Suppressor macrophage treated with lipopolysaccharide for 4 hours (primary cell): Measurements from ENCODE around the gene CFAP251.

ENCODE experiments used
- DNase-seq: peaks from one replicate; pipeline ENCODE4 v3.0.0-alpha.2; 2020

Gene CFAP251

DNA sequence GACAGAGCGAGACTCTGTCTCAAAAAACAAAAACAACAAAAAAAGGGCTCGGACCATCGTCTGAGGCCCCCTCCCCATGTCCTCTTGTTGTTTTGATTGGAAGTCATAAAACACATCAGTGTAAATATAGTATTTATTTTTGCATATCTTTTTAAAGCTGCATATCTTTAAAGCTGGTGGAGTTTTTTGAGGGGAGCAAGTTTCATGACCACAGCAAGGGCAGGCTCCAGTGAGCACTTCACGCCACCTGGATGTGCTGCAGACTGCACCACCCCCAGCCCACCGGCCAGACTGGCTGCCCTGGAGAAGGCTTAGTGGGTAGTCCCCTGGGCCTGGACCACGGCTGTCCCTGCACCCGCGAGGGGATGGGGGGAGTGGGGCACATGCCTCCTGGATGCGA is 91.3 kb downstream of the CFAP251 start:
- no peak for DNase-seq

DNA sequence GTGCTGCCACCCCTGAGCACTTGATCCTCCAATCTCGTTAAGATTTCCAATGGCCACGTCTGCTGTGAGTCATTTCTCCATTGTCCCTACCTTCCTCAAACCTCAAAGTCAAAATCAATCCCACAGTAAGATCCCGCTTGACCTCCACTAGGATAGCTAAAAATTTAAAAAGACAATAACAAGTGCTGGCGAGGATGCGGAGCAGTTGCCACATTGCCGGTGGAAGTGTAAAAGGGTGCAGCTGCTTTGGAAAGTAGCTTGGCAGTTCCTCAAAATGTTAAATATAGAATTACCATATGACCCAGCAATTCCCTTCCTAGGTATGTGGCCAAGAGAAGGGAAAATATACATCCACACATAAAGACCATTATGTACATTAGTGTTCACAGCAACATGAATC is 93.8 kb downstream of the CFAP251 start:
- peak; percentile 9 for DNase-seq

DNA sequence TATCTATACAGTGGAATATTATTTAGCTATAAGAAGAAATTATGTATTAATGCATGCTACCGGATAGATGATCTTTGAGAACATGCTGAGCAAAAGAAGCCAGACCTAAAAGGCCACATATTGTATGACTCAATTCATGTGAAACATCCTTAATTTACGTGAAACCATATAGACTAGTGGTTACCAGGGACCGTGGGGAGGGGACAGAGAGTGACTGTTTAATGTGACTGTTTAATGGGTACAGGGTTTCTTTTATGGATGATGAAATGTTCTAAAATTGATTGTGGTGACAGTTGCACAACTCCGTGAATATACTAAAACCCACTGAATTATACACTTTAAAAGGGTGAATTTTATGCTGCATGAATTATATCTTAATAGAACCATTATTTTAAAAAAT is 94.7 kb downstream of the CFAP251 start:
- DNase-seq = peak; percentile 34

DNA sequence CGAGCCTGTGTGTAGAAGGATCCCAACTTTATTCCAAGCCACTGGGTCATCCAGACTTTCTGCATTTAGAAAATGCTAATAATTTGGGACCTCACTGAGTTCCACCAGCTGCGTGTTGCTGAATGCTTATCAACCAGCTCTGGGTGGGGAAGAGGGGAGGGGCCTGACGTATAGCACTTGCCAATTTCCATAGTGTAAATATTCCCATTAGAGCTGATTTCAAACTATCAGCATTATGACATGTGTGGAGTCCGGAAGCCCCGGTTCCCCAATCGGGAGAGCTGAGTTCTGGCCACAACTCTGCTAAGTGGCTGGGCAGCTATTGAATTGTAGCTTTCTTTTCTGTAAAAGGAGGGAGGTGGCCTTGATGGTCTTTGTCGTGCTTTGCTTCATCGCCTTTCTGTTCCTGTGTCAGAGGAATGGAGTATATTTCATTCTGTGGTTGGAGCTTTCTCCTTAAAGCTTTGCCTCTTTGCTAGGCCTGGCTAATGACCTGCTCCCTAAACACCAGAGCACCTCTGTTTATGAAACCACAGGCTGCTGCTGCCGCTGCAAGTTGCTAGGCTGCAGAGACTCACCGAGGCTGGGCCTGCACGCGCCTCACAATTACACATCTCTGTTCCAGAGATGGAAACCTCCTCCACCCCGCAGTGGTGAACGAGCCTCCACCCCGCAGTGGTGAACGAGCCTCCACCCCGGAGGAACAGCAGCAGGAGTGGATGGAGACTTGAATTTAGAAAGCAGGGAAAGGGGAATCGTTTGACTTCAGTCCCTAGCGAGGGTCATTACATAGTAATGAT is 95.6 kb downstream of the CFAP251 start:
- DNase-seq = no peak

DNA sequence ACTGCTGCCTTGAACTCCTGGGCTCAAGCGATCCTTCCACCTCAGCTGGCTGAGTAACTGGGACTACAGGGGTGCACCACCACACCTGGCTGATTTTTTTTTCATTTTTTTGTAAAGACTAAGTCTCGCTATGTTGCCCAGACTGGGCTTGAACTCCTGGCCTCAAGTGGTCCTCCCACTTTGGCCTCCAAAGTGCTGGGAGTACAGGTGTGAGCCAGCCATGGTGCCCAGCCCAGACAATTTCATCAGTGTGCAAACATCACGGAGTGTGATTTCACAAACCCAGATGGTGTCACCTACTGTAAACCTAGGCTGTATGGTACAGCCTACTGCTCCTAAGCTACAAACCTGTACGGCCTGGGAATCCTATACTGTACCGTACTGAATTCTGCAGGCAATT is 96.4 kb downstream of the CFAP251 start:
- DNase-seq = no peak

DNA sequence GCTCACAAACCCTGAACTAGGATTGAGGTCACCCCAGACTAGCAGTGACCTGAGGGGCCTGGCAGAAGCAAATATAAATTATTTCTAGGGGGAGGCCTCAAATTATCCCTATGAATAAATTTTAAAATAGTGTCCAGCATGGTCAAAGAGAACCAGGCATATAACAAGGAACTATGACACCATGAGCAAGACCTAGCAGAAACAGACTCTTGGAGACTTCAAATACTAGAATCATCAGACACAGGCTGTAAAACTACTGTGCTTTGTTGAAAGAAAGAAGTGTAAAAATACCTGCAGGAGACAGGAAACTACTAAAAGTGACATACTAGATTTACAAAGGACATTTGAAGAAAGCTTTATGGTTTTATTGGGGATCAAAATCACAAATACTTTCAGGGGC is 100.1 kb downstream of the CFAP251 start:
- no peak for DNase-seq

DNA sequence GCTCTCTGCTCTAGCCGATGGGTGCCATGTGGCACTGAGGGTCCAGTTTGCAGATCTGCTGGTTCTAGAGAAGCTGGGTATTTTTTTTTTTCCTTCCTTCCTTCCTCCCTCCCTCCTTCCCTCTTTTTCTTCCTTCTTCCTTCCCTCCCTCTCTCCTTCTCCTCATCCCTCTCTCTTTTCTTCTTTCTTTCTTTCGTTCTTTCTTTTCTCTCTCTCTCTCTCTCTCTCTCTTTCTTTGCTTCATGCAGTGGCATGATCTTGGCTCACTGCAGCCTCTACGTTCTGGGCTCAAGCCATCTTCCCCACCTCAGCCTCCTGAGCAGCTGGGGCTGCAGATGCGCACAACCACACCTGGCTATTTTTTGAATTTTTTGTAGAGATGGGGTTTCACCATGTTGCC is 100.5 kb downstream of the CFAP251 start:
- no peak for DNase-seq

DNA sequence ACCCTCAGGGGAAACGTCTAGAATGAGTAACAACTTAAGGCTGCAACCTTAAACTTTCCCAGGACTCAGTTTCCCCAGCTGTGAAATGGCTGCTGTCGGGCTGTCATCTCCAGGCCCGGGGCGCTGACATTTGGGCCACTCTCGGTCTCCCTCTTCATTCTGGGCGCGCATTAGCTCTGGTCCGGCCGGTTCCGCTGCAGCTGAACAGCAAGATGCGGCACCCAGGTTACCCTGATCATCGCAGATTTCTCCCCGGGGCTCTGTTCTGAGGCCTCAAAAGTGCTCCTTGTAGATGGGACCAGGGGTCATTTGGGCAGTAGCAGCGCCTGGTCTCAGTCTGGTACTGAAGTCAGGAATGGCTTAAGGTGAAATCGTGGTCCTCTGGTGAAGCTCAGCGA is 102.4 kb downstream of the CFAP251 start:
- DNase-seq = no peak

DNA sequence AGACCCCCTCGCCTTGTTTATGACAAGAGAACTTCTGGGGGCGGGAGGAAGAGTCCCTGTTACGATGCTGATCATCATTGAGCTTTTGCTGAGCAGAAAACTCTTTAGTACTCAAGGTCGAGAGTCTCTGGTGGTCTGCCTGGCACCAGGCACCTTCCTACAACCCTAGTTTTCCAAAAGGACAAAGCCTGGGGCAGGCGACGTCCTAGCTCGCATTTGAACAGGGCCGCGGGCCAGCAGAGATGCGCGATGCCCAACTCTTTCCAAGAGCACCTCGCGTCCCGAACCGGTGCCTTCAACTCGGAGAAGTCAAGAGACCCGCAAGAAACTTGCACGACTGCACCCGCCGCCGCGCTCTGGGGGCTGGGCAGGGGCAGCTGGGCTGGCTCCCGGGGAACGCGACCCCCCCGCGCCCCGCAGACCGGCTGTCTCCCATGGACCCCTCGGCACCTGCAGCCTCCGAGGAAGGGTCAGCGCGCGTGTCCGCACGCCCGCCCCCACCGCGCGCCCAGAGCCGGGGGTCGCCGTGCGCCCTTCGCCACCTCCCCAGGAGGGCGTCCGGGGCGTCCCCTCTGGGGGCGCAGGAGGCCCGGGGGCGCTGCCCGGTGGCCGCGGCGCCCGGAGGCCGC is 102.9 kb downstream of the CFAP251 start:
- DNase-seq = peak; percentile 21

DNA sequence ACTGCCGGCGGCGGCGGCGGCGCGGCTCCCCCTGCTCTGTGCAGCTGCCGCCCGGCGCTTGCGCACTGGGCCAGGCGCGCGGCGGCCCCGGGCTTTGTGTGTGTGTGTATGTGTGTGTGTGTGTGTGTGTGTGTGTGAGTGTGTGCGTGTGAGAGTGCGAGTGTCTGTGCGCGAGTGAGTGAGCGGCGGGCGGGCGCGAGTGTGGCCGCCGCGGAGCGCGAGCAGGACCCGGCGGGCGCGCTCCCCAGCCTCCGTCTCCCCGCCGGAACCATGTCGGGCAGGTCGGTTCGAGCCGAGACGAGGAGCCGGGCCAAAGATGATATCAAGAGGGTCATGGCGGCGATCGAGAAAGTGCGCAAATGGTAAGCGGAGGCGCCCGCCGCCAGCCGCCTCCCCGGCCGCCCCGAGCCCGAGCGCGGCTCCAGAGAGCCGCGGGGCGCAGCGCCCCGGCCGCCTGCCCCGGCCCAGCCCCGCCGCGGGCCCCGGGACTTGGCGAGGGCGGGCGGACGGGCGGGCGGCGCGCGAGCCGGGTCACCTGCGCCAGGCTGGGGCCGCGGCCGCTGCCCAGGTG is 103.5 kb downstream of the CFAP251 start, which contains the start of gene BCL7A:
Gene BCL7A, plus strand, starts transcription at position 63 of the 571 bp plus-strand sequence. Its CDS starts 208 bp downstream, at position 271.
- peak; percentile 55 for DNase-seq

DNA sequence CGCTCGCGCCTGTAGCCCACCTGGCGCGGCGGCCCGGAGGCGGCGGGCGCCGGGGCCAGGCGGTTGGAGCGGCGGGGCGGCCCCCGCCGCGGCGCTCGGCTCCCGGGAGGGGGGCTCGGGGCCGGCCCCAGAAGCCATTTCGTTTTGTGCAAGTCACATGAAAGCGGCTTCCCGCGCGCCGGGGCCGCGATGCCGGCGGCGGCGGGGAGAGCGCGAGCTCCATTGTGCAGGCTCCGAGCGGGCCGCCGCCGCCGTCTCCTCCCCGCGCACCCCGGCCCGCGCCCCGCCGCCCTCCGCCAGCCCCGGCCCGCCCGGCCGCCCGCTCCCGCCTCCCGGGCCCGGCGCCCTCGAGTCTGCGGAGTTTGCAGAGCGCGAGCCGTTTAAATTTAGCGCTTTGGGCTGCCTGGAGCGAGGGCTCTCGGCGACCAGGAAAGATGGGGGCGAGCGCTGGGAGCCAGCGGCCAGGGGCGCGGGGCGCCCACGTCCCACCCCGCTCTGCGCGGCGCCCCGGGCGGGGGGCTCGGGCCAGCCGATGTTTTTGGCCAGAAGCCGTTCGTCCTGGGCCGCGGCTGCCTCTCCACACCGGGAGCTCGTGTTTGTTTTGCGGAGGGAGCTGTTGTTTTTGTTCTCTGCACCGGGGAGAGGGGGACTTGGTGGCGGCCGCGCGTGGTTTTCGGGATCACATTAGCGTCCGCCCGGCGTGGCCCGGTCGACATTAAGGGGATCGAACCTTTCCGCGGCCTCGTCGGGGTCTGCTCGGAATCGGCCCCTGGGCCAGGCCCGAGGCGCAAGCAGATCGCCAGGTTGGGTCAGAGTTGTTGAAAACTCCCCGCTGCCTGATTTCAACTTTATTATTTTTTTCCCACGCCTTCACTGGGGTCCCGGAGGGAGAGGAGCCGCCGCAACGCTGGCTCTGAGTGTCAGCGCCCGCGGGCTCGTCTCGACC is 104.3 kb downstream of the CFAP251 start:
- peak; percentile 35 for DNase-seq

DNA sequence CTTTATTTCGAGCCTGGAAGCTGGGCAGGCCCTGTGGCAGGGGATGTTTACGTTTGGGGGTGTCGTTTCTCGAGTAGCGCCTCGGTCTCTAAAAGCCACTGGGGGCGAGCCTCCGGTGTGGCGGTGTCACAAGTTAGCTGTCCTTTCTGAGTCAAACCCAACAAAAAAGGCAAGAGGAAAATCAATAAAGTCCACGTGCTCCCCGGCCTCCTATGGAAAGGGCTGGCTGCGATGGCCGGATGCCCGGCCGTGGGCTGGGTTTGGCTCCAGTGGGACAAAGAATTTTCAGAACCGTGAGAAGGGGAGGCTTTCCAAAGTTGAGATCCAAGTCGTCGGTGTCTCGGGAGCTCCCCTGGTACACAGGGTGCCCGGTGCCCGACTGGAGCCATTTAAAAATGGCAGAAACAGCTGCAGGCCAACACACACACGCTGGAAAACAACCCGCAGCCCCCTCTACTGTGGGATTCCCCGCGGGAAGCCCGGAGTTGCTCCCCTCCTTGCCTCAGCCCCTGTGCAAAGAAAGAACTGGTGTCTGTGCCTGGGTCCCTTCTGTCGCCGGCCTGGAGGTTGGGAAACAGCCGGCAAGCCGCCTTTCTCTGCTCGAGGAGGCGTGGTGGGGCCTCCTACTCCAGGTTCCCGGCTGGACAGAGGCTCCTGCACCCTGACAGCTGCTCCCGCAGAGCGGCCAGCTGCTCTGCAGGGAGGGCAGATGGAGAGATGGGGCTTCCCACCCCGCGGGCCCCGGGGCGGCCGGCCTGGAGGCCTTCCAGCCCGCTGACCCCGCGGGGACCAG is 105.1 kb downstream of the CFAP251 start:
- peak; percentile 41 for DNase-seq

DNA sequence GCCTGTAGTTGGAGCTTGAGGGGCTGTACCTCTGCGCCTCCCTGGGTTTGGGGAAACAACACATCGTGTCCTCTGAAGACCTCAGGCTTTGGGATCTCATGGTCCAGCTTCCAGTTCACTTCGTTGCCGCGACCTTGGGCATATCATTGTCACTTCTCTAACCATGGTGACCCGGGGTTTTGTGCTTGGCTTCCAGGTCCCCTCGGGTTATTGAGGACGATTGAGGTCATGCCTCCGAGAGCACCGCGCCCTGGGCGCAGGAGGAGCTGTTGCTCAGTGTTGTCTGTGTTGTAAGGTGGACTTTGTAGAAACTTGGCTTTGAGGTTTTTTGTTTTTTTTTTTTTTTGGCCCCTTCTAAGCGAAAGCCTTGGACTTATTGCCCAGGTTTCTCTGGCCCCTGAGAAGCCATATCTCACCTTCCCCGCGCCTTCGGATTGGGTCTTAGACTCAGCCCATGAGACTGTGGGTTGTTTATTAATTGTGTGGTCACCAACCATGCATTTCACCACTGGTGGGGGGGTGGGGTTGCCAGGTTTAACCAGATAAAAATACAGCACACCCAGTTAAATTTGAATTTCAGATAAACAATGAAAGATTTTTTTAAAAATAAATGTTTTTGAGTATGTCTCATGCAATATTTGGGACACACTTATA is 105.9 kb downstream of the CFAP251 start:
- DNase-seq = no peak

DNA sequence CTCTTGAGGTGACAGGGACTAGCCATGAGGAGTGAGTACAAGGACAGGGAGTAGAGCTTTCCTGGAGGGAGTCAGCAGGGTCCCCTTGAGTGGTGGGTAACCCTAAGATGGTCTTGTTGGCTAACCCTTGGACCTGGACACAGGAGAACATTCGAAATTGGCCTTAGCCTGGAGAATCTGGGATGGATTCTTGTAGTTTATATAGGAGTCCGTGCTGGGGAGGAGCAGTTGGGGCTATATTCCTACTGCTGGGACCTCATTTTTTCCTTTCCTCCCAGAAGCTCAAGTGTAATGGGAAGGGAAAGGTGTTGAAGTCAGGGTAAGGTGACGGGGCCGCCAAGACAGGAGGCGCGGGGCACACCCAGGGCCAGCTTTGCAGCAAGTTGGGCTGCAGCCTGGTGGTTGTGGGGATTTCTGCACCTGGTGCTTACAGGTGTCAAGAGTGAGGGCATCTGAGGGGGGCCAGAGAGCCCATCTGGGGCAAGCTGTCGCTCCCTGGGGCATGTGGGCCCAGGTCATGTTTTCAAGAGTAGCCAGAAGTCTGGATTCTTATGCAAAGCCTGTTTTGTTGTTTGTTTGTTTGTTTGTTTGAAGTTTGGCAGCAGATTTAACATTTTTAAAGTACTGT is 108.4 kb downstream of the CFAP251 start:
- DNase-seq = no peak

DNA sequence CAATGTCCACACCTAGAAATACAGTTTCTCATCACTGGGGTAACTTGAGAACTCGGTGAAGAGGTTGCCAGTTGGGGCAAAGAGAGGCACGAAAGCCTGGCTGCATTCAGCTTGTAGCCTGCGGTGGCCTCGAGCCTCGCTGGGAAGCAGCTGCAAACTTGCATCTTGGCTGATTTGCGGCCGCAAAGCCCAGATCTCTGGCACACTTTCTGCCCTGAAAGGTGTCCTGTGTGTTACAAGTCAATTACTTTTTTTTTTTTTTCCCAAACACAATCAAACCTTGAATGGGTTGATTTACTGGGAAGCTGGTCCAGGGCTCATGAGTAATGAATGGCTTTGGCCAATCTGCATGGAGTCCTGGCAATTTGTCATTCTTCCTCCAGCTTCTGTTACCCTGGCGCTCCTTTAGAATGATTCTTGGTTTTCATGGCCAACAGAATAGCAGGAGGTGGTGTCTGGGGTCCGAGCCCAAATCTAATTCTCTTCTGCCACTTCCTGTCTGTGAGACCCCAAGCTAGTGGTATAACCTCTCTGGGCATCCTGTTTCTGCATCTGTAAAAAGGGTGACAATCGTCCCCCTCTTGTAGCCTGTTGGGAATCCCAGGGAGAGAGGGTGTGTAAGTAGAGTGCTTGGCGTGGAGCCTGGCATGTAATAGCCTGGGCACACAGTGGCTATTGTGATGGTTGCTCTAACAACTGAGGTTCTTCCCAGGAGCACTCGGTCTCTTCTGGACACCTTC is 109.9 kb downstream of the CFAP251 start:
- DNase-seq = no peak

DNA sequence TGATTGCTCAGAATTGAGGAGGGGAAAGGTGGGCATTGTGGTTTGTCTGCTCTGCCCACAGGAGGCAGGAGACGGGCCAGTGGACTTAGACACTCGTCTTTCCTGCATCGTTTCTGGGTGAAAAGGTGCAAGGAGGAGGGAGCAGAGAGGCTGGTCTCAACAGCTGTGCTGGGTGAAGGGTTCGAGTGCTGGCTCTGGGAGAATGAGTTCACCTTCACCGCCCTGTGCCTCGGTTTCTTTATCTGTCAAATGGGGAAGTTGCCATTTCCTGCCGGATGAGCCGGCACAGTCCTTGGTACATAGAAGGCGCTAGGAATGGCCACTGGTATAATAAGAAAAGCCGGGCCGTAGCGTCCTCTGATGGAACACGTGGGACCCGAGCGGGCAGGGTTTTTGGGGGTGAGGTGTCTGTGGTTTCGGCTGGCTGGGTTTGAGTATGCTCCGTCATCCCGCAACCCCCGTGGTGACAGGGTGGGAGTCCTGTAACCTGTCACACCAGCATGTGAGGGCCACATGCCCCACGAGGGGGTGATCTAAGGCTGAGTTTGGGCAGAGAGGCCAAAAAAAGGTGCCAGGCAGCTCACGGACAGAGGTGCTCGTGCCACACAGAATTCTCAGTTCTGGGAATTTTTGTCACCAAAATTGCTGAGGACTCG is 110.6 kb downstream of the CFAP251 start:
- DNase-seq = no peak

DNA sequence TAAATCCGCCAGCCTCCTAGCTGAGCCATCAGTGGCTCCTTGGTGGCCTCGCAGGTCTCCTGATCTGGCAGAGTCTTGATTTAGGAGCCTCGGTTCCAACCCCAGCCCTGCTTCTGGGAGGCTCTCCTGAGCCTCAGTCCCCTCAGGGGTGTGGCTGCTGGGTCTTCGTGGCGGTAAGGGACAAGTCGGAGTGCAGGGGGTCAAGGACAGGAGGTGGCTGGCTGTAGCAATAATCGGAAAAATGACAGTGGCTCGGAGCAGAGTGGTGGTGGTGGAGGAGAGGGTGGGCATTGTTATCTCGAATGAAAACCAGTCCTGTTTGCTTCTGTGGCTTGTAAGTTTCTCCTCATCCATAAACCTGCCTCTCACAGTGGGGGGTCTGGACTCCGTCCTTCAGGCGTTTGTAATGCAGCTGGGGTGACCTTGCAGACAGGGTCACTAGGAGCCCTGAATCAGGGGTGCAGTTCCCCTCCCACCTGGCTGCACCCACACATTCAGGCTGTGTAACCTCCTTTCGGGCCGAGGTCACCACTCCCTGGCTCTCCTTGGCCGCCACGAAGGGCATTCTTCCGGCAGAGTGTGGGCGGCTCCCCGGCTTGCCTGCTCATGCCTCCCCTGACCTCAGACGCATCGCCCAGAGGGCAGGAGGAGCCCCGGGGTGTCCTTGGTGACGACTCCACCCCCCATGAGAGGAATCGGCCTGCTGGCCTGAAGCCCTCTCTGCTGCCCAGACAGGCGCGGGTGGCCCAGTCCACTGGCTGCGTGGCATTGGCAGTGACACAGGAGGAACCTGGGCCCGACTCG is 111.4 kb downstream of the CFAP251 start:
- DNase-seq = no peak

DNA sequence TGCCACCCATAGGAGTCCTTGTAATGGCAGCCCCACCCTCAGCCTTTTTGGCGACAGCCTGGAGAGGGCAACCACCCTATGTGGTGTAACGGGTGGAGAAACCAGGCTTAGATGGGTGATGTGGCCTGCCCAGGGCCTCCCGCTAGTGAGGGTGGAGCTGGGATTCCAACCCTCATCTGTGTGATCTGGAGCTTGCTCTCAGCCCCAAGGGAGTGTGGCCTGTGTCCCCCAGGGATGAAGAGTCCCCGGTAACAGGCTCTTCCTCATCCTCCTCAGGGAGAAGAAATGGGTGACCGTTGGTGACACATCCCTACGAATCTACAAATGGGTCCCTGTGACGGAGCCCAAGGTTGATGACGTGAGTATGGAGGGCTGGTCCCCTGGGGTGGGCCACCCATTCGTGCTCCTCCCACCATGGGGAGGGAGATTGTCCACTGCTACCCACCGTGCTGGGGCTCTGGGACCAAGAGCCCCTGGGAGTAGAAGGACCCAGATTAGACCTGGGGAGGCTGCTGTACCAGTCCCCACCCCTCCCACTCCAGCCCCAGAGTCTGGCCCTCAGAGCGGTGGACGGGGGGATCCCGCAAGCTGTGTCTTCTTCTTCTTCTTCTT is 112.1 kb downstream of the CFAP251 start:
- DNase-seq = no peak
